ENCODE results near the gene ISG20.

The ISG20 gene

GRCh38 chr15:88661041-88661700 lies 22.4 kb downstream of the ISG20 start:
- Histone ChIP-seq H3K4me3 (no peak overlapping the region), H3K27ac (peak overlapping the region in 1 of 2 donors; percentile 35)
- DNase-seq (ENCODE audit: low spot score), result peak; percentile 46
- TF ChIP-seq CTCF (IDR thresholded peaks at IDR 0.05), result no peak

- no peak overlapping the region for H3K27ac ChIP-seq
- no peak overlapping the region for H3K4me3 ChIP-seq
- no peak for DNase-seq (ENCODE audit: low spot score)
- no peak for TF ChIP-seq CTCF (IDR thresholded peaks at IDR 0.05)
Measured at GRCh38 chr15:88661761-88662556, 23.1 kb downstream of the ISG20 start.

DNA sequence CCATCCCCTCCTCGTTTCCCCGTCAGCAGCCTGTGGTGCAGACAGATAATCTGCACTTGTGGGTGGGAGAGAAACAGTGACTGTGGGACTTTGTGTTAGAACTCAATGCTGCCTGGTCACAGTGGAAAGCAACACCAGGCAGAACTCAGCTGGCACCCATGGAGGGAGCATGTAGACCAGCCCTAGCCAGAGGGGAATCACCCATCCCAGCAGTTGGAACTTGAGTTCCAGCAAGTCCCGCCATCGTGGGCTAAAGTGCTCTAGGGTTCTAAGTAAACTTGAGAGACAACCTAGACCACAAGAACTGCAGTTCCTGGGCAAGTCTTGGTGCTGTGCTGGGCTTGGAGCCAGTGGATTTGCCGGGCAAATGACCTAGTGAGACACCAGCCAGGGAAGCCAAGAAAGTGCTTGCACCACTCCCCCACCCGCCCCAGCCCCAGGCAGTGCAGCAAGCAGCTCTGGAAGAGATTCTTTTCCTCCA lies 24.4 kb downstream of the ISG20 start:
- Histone ChIP-seq H3K4me3 (no peak overlapping the region), H3K27ac (peak overlapping the region in 1 of 2 donors; percentile 20)
- TF ChIP-seq CTCF (IDR thresholded peaks at IDR 0.05), result no peak
- DNase-seq (ENCODE audit: low spot score), result peak; percentile 60

GRCh38 chr15:88664151-88664778 lies 25.4 kb downstream of the ISG20 start:
- Histone ChIP-seq H3K4me3 (no peak overlapping the region), H3K27ac (peak overlapping the region in 1 of 2 donors; percentile 20)
- DNase-seq (ENCODE audit: low spot score), result peak; percentile 55
- no peak for TF ChIP-seq CTCF (IDR thresholded peaks at IDR 0.05)

- no peak for TF ChIP-seq CTCF (IDR thresholded peaks at IDR 0.05)
- H3K4me3 ChIP-seq, result no peak overlapping the region
- no peak for DNase-seq (ENCODE audit: low spot score)
- no peak overlapping the region for H3K27ac ChIP-seq
Measured at GRCh38 chr15:88674661-88675060, 35.8 kb downstream of the ISG20 start.

GRCh38 chr15:88678755-88679154 lies 39.9 kb downstream of the ISG20 start:
- no peak for TF ChIP-seq CTCF (IDR thresholded peaks at IDR 0.05)
- DNase-seq (ENCODE audit: low spot score), result no peak
- no peak overlapping the region for H3K27ac ChIP-seq
- H3K4me3 ChIP-seq, result no peak overlapping the region

Data from coronary artery (tissue), 2 donors.